ENCODE results near the gene TMEM236.

TMEM236 gene

GRCh38 chr10:17814973-17815372 lies 63.0 kb downstream of the TMEM236 start:
- DNase-seq (ENCODE audit: low read depth): no peak
- TF ChIP-seq CTCF (conservative IDR thresholded peaks at IDR 0.05; ENCODE audit: control insufficient read depth, insufficient read depth, low read depth, low read length): no peak
- H3K4me3 ChIP-seq (ENCODE audit: control insufficient read depth, low read depth, low read length): no peak overlapping the region

- H3K4me3 ChIP-seq (ENCODE audit: control insufficient read depth, low read depth, low read length): no peak overlapping the region
- TF ChIP-seq CTCF (conservative IDR thresholded peaks at IDR 0.05; ENCODE audit: control insufficient read depth, insufficient read depth, low read depth, low read length): no peak
- no peak for DNase-seq (ENCODE audit: low read depth)
Observed at GRCh38 chr10:17816199-17816598, 64.2 kb downstream of the TMEM236 start.

- no peak overlapping the region for H3K4me3 ChIP-seq (ENCODE audit: control insufficient read depth, low read depth, low read length)
- no peak for DNase-seq (ENCODE audit: low read depth)
- no peak for TF ChIP-seq CTCF (conservative IDR thresholded peaks at IDR 0.05; ENCODE audit: control insufficient read depth, insufficient read depth, low read depth, low read length)
Observed at GRCh38 chr10:17817316-17817715, 65.3 kb downstream of the TMEM236 start.

GRCh38 chr10:17817790-17818189 lies 65.8 kb downstream of the TMEM236 start:
- no peak overlapping the region for H3K4me3 ChIP-seq (ENCODE audit: control insufficient read depth, low read depth, low read length)
- no peak for TF ChIP-seq CTCF (conservative IDR thresholded peaks at IDR 0.05; ENCODE audit: control insufficient read depth, insufficient read depth, low read depth, low read length)
- DNase-seq (ENCODE audit: low read depth): no peak

GRCh38 chr10:17819836-17820235 lies 67.8 kb downstream of the TMEM236 start:
- H3K4me3 ChIP-seq (ENCODE audit: control insufficient read depth, low read depth, low read length): no peak overlapping the region
- TF ChIP-seq CTCF (conservative IDR thresholded peaks at IDR 0.05; ENCODE audit: control insufficient read depth, insufficient read depth, low read depth, low read length): no peak
- no peak for DNase-seq (ENCODE audit: low read depth)

GRCh38 chr10:17820943-17821342 lies 68.9 kb downstream of the TMEM236 start:
- no peak for TF ChIP-seq CTCF (conservative IDR thresholded peaks at IDR 0.05; ENCODE audit: control insufficient read depth, insufficient read depth, low read depth, low read length)
- no peak overlapping the region for H3K4me3 ChIP-seq (ENCODE audit: control insufficient read depth, low read depth, low read length)
- peak; percentile 48 for DNase-seq (ENCODE audit: low read depth)

GRCh38 chr10:17821893-17822292 lies 69.9 kb downstream of the TMEM236 start:
- DNase-seq (ENCODE audit: low read depth): no peak
- TF ChIP-seq CTCF (conservative IDR thresholded peaks at IDR 0.05; ENCODE audit: control insufficient read depth, insufficient read depth, low read depth, low read length): no peak
- no peak overlapping the region for H3K4me3 ChIP-seq (ENCODE audit: control insufficient read depth, low read depth, low read length)
